ENCODE measurements around the gene SYT1.

- no peak for TF ChIP-seq BHLHE40 (IDR thresholded peaks at IDR 0.05; ENCODE audit: borderline replicate concordance)
- TF ChIP-seq ELF4 (IDR thresholded peaks at IDR 0.05), result no peak
- TF ChIP-seq NFRKB (IDR thresholded peaks at IDR 0.05), result no peak
- no peak for TF ChIP-seq SUZ12 (IDR thresholded peaks at IDR 0.05)
- no peak for TF ChIP-seq FOXA1 (IDR thresholded peaks at IDR 0.05)
- no peak for TF ChIP-seq SP1 (IDR thresholded peaks at IDR 0.05)
- no peak for TF ChIP-seq CTBP1 (IDR thresholded peaks at IDR 0.05; ENCODE audit: borderline replicate concordance)
- no peak for TF ChIP-seq L3MBTL2 (conservative IDR thresholded peaks at IDR 0.05)
- no peak for TF ChIP-seq TARDBP (IDR thresholded peaks at IDR 0.05)
- TF ChIP-seq PKNOX1 (IDR thresholded peaks at IDR 0.05), result no peak
- no peak for TF ChIP-seq FOXM1 (IDR thresholded peaks at IDR 0.05; ENCODE audit: borderline replicate concordance)
Observed at GRCh38 chr12:79250186-79250585, 385.6 kb downstream of the SYT1 start.
